Sciatic nerve (tissue), 2 donors: ENCODE measurements around the gene VARS2. TPM values are rescaled to one million over a fixed set of nuclear protein-coding genes. Genes with fewer than 3 reads are reported as not detected.
"Not testable (repeated sequence)": the region's sequence is repeated elsewhere in the genome, so short reads cannot be mapped to it uniquely, and the experiment has no call there.

Source experiments
- ATAC-seq: fragments of 200-7000 bp; cut with Tn5 transposase; one replicate; pipeline ENCODE4 v1.9.1; 2020; ENCODE audit warnings: mild to moderate bottlenecking, moderate library complexity
- DNase-seq: peaks from one replicate; pipeline ENCODE4 v3.0.0-alpha.2; 2020; ENCODE audit warnings: low spot score
- intact Hi-C: fragments of 100-400 bp; cut with DNase I; formaldehyde crosslinking; loops from one replicate; pipeline ENCODE4 v1.14.2; 2022
- total RNA-seq: library from RNA; stranded (reverse); fragmentation: NEBNext Ultra II Directional; extraction: Animal tissue kit (Norgen Biotek cat#: 25700); gene quantifications from one replicate; pipeline ENCODE4 v1.2.1, GENCODE V29; 2021
- donor health status: DM: no; HTN: no; CAD: no.
- donor health status: DM: no; HTN: no; CAD: no.

Gene VARS2
- total RNA-seq, 1 donor from 2014 or later = 25.2 TPM

GRCh38 chr6:30914854-30915590 lies 984 bp downstream of the VARS2 start:
- intact Hi-C loops = loop anchor here (5.0 kb wide), 1 partner anchor 162 kb away; no protein-coding TSS in a partner anchor
- DNase-seq = no peak
- peak; percentile 2 for ATAC-seq

GRCh38 chr6:30915591-30915946 lies 1.5 kb downstream of the VARS2 start:
- intact Hi-C loops = loop anchor here (5.0 kb wide), 1 partner anchor 162 kb away; no protein-coding TSS in a partner anchor
- ATAC-seq = peak; percentile 47
- no peak for DNase-seq

- intact Hi-C loops = loop anchor here (5.0 kb wide), 1 partner anchor 160 kb away; no protein-coding TSS in a partner anchor
- no peak for ATAC-seq
Measured at GRCh38 chr6:30917041-30917440, 3.0 kb downstream of the VARS2 start.

GRCh38 chr6:30917487-30917886 lies 3.4 kb downstream of the VARS2 start:
- intact Hi-C loops = loop anchor here (5.0 kb wide), 1 partner anchor 160 kb away; no protein-coding TSS in a partner anchor
- DNase-seq (no peak), ATAC-seq (no peak)

More at GRCh38 chr6:30917041-30917440, 3.0 kb downstream of the VARS2 start:
- no peak for DNase-seq

- intact Hi-C loops = loop anchor here (5.0 kb wide), 1 partner anchor 159 kb away; no protein-coding TSS in a partner anchor
- ATAC-seq (no peak), DNase-seq (no peak)
Measured at GRCh38 chr6:30918670-30919069, 4.6 kb downstream of the VARS2 start.

- DNase-seq (no peak), ATAC-seq (no peak)
- intact Hi-C loops = no loop called here
Measured at GRCh38 chr6:30922447-30922852, 8.4 kb downstream of the VARS2 start.

- DNase-seq, intact Hi-C loops, ATAC-seq: not testable (repeated sequence)
Measured at GRCh38 chr6:30924040-30924627, 10.1 kb downstream of the VARS2 start.

- no peak for DNase-seq
- ATAC-seq = peak; percentile 90
- intact Hi-C loops = no loop called here
Measured at GRCh38 chr6:30926644-30927043, 12.6 kb downstream of the VARS2 start.

GRCh38 chr6:30927080-30927479 lies 13.0 kb downstream of the VARS2 start:
- intact Hi-C loops, ATAC-seq, DNase-seq: not testable (repeated sequence)

GRCh38 chr6:30928677-30929076 lies 14.6 kb downstream of the VARS2 start:
- intact Hi-C loops = no loop called here
- no peak for ATAC-seq
- no peak for DNase-seq

- ATAC-seq = no peak
- no peak for DNase-seq
- intact Hi-C loops = loop anchor here (10.0 kb wide), 1 partner anchor 134 kb away; no protein-coding TSS in a partner anchor
Measured at GRCh38 chr6:30930506-30930905, 16.5 kb downstream of the VARS2 start.

- no peak for ATAC-seq
- intact Hi-C loops = loop anchor here (10.0 kb wide), 1 partner anchor 134 kb away; no protein-coding TSS in a partner anchor
Measured at GRCh38 chr6:30931272-30931671, 17.2 kb downstream of the VARS2 start.

GRCh38 chr6:30931969-30932645 lies 18.1 kb downstream of the VARS2 start, which contains the start of gene SFTA2:
Gene SFTA2, minus strand, starts transcription at chr6:30932170. Its CDS starts 74 bp downstream, at chr6:30932096.
- DNase-seq (no peak), ATAC-seq (no peak)
- intact Hi-C loops = loop anchor here (10.0 kb wide), 1 partner anchor 133 kb away; no protein-coding TSS in a partner anchor

More at GRCh38 chr6:30931272-30931671, 17.2 kb downstream of the VARS2 start:
- DNase-seq = no peak

GRCh38 chr6:30932665-30933365 lies 18.8 kb downstream of the VARS2 start:
- intact Hi-C loops = loop anchor here (10.0 kb wide), 1 partner anchor 132 kb away; no protein-coding TSS in a partner anchor
- DNase-seq (no peak), ATAC-seq (no peak)

GRCh38 chr6:30935018-30935417 lies 21.0 kb downstream of the VARS2 start:
- ATAC-seq (no peak), DNase-seq (no peak)
- intact Hi-C loops = loop anchor here (10.0 kb wide), 1 partner anchor 130 kb away; no protein-coding TSS in a partner anchor

- intact Hi-C loops = loop anchor here (10.0 kb wide), 1 partner anchor 128 kb away; no protein-coding TSS in a partner anchor
- ATAC-seq (no peak), DNase-seq (no peak)
Measured at GRCh38 chr6:30937265-30937664, 23.2 kb downstream of the VARS2 start.

- DNase-seq = no peak
- ATAC-seq = no peak
- intact Hi-C loops = loop anchor here (10.0 kb wide), 1 partner anchor 126 kb away; no protein-coding TSS in a partner anchor
Measured at GRCh38 chr6:30938730-30939129, 24.7 kb downstream of the VARS2 start.

- ATAC-seq (no peak), DNase-seq (no peak)
- intact Hi-C loops = loop anchor here (10.0 kb wide), 1 partner anchor 125 kb away; no protein-coding TSS in a partner anchor
Measured at GRCh38 chr6:30939473-30939872, 25.4 kb downstream of the VARS2 start.
